Neural cell (in vitro differentiated cells): ENCODE measurements around the gene L3MBTL4.

Experiments
- POLR2AphosphoS5 ChIP-seq: IDR thresholded peaks from 2 replicates; pipeline ENCODE4 v1.6.1; 2012
- RAD21 ChIP-seq: fragments of 450-650 bp; conservative IDR thresholded peaks from 2 replicates; pipeline ENCODE4 v1.6.1; 2014; ENCODE audit warnings: antibody characterized with exemption, mild to moderate bottlenecking, moderate library complexity
- TF ChIP-seq, protein P1 (sequence below): fragments of 450-650 bp; IDR thresholded peaks from 2 replicates; pipeline ENCODE4 v1.5.1; 2014; ENCODE audit warnings: antibody characterized with exemption, mild to moderate bottlenecking, moderate library complexity; ENCODE audit not compliant: poor library complexity, severe bottlenecking

DNA sequence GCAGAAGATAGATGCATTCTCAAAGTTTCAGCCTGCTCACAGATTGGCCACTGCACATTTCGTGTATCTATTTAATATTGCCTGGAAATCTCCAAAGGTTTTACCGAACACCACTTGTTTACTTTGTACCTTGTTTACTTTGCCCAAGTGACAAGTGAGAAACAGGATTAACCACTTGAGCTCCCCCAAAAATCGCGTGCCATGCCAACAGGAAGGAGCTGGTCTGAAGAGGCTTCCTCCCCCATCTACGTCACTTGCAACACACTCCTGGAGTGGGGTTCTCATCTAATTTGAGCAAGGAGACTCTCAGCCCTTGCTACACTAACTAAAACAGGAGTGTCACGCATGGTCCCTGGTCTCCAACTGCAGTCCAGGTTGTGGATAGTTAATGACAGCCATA lies 306.9 kb downstream of the L3MBTL4 start:
- TF ChIP-seq, protein P1, sequence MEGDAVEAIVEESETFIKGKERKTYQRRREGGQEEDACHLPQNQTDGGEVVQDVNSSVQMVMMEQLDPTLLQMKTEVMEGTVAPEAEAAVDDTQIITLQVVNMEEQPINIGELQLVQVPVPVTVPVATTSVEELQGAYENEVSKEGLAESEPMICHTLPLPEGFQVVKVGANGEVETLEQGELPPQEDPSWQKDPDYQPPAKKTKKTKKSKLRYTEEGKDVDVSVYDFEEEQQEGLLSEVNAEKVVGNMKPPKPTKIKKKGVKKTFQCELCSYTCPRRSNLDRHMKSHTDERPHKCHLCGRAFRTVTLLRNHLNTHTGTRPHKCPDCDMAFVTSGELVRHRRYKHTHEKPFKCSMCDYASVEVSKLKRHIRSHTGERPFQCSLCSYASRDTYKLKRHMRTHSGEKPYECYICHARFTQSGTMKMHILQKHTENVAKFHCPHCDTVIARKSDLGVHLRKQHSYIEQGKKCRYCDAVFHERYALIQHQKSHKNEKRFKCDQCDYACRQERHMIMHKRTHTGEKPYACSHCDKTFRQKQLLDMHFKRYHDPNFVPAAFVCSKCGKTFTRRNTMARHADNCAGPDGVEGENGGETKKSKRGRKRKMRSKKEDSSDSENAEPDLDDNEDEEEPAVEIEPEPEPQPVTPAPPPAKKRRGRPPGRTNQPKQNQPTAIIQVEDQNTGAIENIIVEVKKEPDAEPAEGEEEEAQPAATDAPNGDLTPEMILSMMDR, result no peak
- no peak for TF ChIP-seq POLR2AphosphoS5
- TF ChIP-seq RAD21, result no peak
